NCI-H1105 treated with DMSO at 0.1 percent for 48 hours (cell line): ENCODE results near the gene RNF208.

Experiments
- DNase-seq: peaks from one replicate; lab custom pipeline; 2025; lab: John Stamatoyannopoulos, UW

RNF208 gene

DNA sequence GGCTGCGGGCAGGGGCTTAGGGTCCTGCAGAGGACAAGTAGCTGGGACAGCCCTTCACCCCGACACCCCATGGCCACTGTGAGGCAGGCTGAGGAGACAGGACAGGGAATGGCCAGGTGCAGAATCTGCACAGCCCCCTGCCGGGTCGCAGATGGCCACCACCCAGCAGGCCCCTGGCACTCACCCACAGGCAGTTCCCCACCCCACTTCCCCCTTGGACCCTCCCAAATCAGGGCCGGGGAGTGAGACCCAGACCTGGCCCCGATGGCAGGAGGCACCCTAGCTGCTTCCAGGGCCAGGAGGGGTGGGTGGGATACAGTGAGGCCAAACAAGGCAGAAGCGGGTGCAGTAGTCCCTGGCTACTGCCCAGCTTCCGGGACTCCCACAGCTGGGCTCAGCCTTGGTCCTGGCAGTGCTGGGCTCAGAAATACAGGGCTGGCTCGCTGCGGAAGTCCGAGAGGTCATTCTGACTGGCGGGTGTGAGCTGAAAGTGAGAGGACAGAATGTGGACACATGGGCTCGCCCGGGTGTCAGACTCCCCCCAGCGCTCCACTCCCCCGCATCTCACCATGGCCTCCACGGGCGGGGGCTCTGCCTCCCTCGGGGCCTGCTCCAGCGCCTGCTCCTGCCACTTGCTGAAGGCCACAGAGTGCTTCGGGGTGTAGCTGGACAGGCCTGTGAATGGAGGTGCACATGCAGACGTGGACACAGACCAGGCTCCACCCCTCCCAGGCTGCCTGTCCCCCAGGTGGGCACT lies 30.2 kb downstream of the RNF208 start:
- DNase-seq, result no peak

DNA sequence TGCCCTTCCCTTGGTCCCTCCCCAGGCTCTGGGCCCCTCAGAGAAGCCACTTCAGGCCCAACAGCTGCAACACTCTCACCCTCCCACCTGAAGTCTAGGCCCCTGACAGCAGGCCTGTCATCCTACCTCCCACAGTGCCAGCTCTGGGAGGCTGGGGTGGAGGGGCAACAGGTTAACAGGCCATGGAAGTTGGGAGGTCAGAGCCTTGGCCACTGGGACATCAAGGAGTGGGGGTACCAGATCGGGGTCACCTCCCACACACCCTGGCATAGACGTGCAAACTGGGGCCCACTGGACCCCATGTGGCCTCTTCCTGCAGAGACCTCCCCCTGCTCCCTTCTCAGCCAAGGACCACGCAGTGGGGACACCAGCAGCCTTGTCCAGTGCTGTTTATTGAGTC lies 30.8 kb downstream of the RNF208 start:
- DNase-seq, result no peak

DNA sequence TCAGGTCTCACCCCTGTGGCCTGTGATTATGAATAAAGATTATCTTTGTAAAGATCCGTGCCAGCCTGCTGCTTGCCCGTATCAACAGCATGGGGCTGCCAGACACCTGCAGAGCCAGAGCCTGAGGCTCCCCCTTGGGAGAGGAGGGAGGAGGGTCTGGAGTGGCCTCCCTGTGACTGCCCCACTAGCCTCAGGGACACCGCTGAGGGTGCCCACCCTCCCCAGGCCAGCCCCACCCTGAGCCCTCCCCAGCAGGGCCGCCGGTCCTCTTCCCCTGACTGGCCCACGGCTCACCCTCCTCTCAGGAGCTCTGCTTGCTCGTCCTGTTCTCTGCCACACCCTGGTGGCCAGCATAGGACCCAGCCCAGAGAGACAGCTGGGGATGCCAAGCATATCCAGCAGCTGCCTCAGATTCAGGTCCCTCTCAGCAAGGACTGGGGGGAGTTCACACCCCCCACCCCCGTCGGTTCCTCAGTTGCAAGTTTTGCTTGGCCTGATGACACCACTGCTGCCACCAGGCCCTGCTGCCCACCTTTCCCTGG lies 31.7 kb downstream of the RNF208 start:
- DNase-seq, result no peak

DNA sequence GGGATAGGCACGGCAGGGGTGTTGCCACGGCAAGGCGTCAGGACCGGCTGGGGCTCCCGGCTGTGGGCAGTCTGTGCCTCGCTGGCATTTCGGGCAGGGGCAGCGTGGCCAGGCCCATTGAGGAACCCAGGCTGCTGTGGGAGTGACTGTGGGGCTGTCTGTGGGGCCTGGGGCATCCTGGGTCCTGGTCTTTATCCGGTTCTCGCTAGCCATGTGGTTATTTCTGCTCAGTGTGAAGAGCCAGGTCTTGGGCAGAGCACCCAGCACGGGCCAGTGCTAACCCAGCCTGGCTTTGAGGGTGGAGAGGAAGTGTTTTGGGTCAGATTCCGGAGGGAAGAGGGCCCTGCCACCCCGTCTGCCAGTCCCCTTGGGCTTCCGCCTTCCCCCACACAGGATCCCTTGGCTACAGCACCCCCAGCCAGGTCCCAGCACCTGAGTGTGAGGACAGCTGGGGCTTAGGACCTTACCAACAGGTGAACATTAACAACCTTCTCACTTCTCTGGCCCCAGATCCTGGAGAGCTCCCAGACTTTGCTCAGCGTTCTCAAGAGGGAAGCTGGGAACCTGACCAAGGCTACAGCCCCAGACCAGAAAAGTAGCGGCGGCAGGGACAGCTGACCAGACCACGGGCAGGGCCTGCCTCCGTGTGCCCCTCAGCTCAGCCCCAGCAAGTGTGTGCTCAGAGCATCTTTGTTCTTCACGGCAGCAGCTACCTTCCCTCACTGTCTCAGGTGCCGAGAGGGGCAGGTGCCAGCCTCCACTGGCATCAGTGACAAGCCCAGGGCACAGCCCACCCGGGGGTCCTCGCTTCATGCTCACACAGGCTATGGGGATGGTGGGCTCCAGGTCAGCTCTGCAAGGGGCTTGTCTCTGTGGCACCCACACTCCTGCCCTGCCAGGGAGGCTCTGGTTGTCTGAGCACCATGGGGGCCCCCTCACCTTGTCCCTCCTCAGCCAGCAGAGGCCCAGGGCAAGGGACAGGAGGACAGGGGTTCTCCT lies 32.4 kb downstream of the RNF208 start:
- DNase-seq, result no peak

DNA sequence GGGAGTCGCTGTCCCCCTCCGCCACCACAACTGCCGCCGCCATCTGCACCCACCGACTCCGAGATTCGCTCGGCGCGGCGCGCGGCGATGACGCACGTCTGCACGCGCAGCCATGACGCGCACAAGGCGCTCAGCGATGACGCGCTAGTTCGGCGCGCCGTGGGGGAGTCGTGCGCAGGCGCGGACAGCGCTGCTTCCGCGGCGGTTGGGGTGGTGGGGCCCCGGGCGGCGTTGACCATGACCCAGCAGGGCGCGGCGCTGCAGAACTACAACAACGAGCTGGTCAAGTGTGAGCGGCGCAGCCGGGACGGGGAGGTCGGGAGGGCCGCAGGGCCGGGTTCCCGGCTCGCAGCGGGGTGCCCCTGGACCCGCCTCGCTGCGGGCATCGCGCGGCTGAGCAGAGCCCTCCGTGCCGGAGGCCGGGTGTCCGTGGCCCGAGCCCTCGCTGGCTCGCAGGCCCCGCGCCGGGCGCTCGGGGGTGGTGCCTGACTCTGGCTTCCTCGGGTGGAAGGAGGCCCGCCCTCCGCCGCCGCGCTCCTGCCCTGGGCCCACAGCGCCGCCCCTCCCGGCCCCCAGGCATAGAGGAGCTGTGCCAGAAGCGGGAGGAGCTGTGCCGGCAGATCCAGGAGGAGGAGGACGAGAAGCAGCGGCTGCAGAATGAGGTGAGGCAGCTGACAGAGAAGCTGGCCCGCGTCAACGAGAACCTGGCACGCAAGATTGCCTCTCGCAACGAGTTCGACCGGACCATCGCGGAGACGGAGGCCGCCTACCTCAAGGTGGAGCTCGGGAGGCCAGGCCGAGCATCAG lies 33.3 kb downstream of the RNF208 start, which contains the start of the genes ANAPC2 and SSNA1:
TSS of gene ANAPC2 (minus strand) at position 71 of the 807 bp plus-strand sequence. CDS start at position 43, 28 bp downstream.
TSS of gene SSNA1 (plus strand) at position 187 of the 807 bp plus-strand sequence. CDS start at position 238, 51 bp downstream.
- DNase-seq, result peak; percentile 73

DNA sequence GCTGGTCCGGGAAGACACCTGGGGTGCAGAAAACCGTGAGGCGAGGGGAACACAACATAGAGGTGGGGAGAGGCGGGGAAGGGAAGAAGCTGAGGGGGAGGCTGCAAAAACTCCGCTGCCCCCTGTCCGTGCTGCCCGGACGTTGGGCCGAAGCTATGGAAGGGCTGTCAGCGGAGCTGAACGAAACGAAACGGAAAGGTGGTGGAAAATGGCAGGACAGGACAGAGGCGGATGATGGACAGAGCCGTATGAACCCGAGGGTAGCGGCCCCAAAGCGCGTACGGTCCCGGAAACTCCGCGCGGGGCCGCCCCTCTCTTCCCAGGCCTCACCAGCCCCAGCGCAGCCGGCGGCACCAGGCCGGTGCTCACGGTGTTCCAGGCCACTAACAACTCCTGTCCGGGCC lies 34.0 kb downstream of the RNF208 start:
- no peak for DNase-seq

DNA sequence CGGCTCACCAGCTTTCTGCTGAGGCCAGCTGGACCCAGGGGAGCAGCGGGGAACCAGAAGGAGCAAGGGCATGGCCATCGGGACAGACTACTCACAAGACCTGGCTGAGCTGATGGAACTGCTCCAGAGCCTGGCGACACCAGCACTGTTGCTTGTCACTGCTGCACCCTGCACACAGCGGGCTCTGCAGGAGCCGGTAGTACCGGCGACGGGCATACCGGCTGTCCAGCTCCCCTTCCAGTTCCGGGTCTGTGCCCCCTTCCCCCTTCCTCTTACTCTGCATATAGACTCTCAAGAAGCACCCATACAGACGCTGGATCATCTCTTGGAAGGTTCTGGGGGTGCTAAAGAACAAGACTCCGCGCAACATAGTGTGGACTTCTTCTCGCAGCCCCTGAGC lies 34.7 kb downstream of the RNF208 start:
- DNase-seq, result no peak

DNA sequence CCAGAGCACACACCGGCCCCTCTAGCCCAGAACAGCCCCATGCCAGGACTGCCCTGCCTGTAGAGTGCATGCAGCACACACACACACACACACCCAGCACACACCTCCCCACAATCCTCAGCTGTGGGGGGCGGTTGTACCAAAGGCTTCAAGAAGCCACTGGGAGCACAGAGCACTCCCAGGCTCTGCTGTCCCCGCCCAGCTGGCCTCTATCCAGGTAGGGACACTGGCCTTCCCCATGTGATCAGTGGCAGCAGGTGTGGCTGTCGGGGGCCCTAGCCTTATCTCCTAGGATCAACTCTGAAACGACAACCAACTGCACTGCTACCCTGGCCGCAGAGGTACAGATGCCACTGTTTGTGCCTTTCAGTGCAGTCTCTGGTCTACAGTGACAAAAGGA lies 35.7 kb downstream of the RNF208 start:
- no peak for DNase-seq

DNA sequence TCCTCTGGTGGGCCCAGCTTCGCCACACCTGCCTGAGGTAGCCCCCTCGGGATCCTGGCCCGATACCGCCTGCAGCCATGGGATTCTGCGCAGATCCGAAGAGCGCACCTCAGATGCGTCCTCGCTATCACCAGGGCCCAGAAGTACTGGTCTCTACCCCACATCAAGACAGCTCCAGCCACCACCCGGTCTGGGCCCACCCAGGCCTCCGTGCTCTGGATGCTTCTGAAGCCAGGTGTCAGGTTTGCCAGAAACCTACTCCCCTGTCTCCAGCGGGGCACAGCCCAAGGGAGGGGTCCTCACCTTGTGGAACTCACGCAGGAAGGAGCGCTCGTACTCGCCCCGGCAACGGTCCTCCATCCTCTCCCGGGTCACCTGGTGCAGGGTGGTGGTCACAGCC lies 36.1 kb downstream of the RNF208 start:
- DNase-seq, result no peak

DNA sequence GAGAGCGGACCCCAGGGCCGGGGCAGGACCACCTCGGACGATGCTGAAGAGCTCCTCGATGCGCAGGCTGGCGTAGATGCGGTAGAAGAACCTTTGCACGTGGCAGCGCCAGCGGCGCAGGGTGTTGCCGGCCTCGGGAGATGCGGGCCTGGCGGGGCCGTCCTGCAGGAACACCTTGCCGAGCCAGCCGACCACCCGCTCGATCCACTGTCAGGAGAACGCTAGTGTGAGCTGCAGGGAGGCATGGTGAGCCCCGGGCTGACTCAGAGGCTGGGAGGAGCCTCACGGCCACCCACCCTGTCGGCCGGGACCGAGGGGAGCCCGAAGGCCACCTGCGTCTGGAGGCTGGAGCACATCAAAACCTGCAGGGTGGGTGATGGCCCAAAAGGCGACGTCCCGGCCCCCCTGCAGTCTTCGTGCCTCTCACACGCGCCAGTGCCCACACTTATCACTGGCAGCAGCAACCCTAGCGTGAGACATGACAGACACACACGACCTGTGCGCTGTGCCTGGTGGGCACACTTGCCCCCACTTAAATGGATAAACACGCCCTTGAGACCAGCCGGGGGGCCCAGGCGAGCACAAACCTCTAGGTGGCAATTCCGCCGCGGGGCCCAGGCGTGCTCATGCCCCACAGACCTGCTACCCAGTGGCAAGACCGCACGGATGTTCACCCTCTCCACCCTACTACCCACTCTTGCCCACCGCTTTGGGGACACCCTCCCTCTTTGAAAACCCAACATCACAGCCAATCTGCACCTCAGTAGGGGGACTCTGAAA lies 37.0 kb downstream of the RNF208 start:
- no peak for DNase-seq

DNA sequence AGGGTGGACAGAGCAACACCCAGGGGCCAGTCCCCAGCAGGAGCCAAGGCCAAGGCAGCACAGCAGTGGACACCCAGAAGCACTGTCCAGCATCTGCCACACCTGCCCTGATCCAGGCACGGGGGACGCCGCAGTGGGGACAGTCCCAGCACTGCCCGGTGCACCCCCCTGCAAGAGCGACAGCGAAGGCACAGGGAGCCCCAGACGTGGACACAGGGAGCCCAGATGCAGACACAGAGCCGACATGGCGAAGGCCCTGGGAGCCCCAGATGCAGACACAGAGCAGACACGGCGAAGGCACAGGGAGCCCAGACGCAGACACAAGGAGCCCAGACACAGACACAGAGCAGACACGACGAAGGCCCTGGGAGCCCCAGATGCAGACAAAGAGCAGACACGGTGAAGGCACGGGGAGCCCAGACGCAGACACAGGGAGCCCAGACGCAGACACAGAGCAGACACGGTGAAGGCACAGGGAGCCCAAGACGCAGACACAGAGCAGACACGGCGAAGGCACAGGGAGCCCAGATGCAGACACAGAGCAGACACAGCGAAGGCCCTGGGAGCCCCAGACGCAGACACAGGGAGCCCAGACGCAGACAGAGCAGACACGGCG lies 38.0 kb downstream of the RNF208 start:
- no peak for DNase-seq

DNA sequence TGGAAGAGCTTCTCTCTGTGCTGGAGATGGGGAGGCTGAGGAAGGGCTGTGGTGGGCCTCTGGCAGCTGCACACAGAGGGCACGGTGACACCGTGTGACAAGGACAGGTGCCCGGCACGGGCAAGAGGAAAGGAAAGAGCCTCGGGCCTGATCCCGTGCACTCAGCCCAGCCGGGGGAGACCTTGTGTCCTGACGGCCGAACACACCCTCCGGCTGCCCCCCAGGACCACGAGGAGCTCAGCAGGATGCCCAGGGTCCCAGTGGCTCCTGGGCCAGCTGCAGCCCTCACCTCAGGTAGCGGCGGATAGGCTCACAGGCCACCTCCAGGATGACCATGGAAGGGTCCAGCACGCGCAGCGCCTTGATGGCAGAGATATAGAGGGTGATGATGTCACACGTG lies 39.2 kb downstream of the RNF208 start:
- no peak for DNase-seq

DNA sequence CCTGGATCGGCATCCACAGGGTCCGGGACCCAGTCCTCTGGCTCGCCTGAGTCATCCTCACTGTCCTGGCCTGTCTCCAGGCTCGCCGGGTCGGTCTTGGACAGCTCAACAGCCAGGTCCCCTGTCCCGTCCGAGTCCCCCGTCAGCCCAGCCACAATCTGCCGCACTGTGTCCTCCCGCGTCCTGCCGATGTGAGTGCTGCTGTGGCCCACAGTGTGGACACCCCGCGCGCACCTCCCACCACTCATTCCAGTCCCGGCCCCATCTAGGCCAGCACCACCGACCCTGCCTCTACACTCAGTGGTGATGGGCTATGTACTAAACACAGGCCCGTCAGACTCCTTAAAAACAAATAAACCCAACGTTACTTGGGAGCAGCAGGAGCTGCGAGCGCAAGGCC lies 40.4 kb downstream of the RNF208 start:
- DNase-seq, result no peak

DNA sequence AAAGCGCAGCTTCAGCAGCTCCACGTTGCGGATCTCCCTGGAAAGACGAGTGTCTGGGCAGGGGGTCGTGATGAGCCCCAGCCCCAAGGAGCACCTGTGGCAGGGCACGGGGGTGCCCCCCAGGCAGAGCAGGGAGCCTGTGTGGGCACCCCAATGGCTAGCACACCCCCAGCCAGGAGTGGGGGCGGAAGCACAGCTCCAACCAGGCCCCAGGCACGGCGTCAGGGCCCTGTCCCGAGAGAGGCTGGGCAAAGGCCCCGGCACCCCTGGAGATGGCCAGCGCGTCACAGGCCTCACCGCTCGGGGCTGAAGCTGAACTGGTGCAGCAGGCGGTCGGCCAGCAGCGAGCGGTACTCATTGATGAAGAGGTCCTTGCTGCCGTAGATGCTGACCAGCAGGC lies 41.5 kb downstream of the RNF208 start:
- no peak for DNase-seq

DNA sequence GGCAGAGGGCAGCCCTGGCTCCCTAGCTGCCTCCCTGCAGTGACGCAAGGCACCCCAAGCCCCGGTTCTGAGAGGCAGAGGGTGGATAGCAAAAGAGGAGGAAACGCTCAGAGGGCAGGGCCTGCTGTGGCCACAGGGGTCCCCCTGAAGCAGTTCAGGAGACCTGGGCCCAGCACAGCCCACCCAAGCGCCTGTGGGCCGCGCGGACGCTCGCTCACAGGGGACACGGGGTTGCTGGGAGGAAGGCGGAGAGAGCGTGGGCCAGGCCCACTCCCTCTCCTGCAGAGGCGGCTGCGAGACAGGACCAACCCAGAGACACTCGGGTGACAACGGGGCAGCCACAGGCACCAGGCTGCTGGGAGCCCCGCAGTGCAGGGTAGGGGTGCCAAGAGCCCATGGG lies 42.3 kb downstream of the RNF208 start:
- no peak for DNase-seq

DNA sequence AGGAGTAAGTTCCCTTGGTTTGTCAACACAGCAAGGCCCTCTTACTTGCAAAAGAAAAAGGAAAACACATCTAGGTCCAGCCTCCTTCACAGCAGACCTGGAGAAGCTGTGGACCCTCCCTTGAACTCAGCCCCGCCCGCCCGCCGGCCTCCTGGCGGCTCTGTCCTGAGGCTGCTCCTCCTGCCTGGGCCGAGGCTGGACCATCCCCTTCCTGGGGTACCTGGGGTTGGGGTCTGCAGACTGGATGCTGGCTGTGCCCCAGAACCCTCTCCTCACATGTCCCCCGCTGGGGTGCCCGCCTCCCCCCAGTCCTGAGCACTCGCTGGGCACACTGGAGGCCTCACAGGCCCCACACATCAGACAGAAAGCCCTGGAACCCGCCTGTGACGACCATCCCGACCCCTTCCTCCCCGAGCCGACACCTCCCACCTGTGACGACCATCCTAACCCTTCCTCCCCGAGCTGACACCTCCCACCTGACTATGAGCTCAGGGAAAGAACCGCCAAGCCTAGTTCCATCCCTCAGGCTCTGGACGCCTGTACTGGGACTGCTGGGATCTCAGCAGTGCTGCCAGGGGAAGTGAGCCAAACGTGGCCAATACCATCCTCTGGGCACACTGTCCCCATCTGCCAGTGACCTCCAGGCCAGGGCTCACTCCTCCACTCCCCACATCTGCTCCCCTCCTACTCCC lies 43.0 kb downstream of the RNF208 start:
- DNase-seq, result no peak

DNA sequence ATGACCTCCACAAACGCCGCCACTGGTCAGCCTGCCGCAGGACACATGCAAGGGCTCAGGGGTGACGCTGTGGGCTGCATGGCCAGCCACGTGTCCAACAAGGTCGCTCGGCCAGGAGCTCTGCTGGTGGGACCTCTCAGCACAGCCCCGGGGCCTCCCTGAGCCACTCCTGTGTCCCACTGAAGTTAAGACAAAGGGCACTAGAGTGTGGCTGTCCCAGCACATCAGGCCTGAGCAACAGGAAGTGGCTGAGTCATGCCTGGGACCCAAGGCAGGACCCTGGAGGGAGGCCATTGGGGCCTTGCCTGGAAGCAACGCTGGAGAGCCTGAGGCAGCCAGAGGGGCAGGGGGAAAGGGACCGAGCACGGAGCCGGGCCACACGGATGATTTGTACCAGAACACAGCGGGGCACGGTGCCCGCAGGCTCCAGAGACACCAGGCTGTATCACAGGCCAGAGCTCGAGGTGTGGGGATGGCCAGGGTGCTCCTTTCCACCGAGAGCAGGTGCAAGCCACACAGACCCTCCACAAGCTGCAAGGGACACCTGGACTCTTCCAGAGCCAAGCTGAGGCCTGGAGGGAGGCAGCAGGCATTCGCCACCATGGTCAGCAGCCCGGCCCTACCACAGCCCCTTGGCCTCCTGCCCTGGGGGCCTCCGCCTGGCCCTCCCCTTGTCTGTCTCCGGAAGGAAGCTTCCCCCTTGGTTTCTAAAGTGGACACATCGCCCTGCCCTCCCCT lies 43.7 kb downstream of the RNF208 start:
- no peak for DNase-seq

DNA sequence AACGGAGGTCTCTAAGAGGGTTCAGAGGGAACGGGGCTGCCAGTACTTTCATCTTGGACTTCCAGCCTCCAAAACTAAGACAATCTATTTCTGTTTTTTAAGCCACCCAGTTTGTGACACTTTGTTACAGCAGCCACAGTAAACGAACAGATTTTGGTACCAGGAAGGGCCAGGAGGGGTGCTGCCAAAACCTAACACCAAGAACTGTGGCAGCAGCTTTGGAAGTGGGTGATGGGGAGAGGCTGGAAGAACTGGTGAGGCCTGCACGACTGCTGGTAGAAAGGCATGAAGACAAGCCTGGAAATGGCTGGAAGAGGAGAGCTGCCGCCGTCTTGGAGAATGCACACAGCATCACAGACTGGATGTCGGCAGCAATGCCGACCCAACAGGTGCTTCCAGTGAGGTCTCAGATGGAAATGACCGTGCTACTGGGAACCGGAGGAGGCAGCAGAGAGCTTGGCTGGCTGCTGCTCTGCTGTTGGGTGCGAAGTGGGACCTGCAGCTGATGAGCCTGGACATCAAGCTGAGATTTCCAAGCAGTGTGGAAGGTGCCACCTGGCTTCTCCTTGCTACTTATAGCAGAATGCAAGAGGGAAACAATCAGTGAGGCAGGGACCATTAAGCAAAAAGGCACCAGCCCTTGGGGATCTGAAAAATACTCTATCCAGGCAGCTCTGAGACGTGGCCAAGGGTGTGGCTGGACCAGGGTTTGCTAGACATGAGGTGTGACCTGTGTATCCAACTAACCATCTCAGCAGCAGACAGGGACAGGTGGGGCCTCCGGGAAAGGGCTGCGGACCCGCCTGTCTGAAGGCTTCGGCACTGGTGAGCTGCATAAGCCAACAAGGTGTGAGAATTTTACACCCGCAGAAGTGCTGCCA lies 45.5 kb downstream of the RNF208 start:
- peak; percentile 37 for DNase-seq
